CD14-positive monocyte (primary cell): ENCODE measurements around the gene HPGDS. TPM values are rescaled to one million over a fixed set of nuclear protein-coding genes. Genes with fewer than 3 reads are reported as not detected.

Source experiments
- DNase-seq, 3 donors: peaks; one replicate each; pipeline ENCODE4 v3.0.0-alpha.2; 2011 to 2022
- H2AFZ ChIP-seq: 2 replicates; pipeline ENCODE4 v1.6.0; 2012; ENCODE audit warnings: mild to moderate bottlenecking, low read depth, low read length, inconsistent platforms; ENCODE audit not compliant: insufficient read depth, poor library complexity, severe bottlenecking
- H3K27ac ChIP-seq, 2 donors: 1 replicate in 1 of 2; 2 replicates in 1 of 2; pipeline ENCODE4 v1.5.1; 2012 to 2013; ENCODE audit warnings: low read length in 2 of 2, control low read depth in 1 of 2, inconsistent platforms in 1 of 2, low read depth in 1 of 2, mild to moderate bottlenecking in 1 of 2
- H3K27me3 ChIP-seq, 2 donors: one replicate each; pipeline versions ENCODE4 v1.6.0 to v1.6.1; 2011 to 2013; ENCODE audit warnings: low read length in 2 of 2; ENCODE audit not compliant: control insufficient read depth in 2 of 2, insufficient read depth in 2 of 2
- H3K36me3 ChIP-seq, 2 donors: replicated peaks in 1 of 2; 1 replicate in 1 of 2; 2 replicates in 1 of 2; pipeline versions ENCODE4 v1.5.1 to v1.6.1; 2012 to 2013; ENCODE audit warnings: low read length in 2 of 2, control low read depth in 1 of 2, inconsistent platforms in 1 of 2, mild to moderate bottlenecking in 1 of 2; ENCODE audit not compliant: insufficient read depth in 2 of 2, control insufficient read depth in 1 of 2
- H3K4me1 ChIP-seq, 2 donors: 1 replicate in 1 of 2; 2 replicates in 1 of 2; pipeline versions ENCODE4 v1.5.1 to v1.6.1; 2012 to 2013; ENCODE audit warnings: low read length in 2 of 2, control low read depth in 1 of 2, inconsistent platforms in 1 of 2, mild to moderate bottlenecking in 1 of 2, moderate library complexity in 1 of 2; ENCODE audit not compliant: insufficient read depth in 2 of 2, control insufficient read depth in 1 of 2
- H3K4me2 ChIP-seq: replicated peaks from 2 replicates; pipeline ENCODE3; 2012; ENCODE audit warnings: low read length, moderate library complexity, mild to moderate bottlenecking; ENCODE audit not compliant: poor library complexity, severe bottlenecking; ENCODE audit errors: extremely low read depth
- H3K4me3 ChIP-seq, 3 experiments: fragments of 200-600 bp in 1 of 3; sonication (generic) in 1 of 3; replicated peaks in 1 of 3; 1 replicate in 2 of 3; 2 replicates in 1 of 3; pipeline ENCODE4 v1.5.1; 2011 to 2013; ENCODE audit warnings: low read length in 3 of 3, mild to moderate bottlenecking in 3 of 3, control low read depth in 2 of 3, low read depth in 2 of 3, inconsistent platforms in 1 of 3, moderate library complexity in 1 of 3
- H3K79me2 ChIP-seq: 2 replicates; pipeline ENCODE4 v1.6.0; 2012; ENCODE audit warnings: mild to moderate bottlenecking, control low read depth, inconsistent platforms, low read length, moderate library complexity; ENCODE audit not compliant: insufficient read depth
- H3K9ac ChIP-seq: 2 replicates; pipeline ENCODE4 v1.6.0; 2017; ENCODE audit warnings: low read length, mild to moderate bottlenecking; ENCODE audit not compliant: insufficient read depth, poor library complexity, severe bottlenecking
- H3K9me3 ChIP-seq, 2 donors: replicated peaks in 1 of 2; 1 replicate in 1 of 2; 2 replicates in 1 of 2; pipeline versions ENCODE4 v1.5.1 to v1.6.1; 2012 to 2013; ENCODE audit warnings: low read length in 2 of 2, control low read depth in 1 of 2; ENCODE audit not compliant: control insufficient read depth in 1 of 2, insufficient read depth in 1 of 2
- H4K20me1 ChIP-seq: 2 replicates; pipeline ENCODE4 v1.6.0; 2012; ENCODE audit warnings: mild to moderate bottlenecking, low read length, control low read depth, moderate library complexity; ENCODE audit not compliant: insufficient read depth
- H3K27ac Mint-ChIP-seq, 7 donors: one replicate each; pipeline ENCODE4 v1.8.0; 2020; ENCODE audit warnings: mild to moderate bottlenecking in 7 of 7, mixed read lengths in 7 of 7, moderate library complexity in 6 of 7, inconsistent platforms in 2 of 7
- H3K27me3 Mint-ChIP-seq, 3 donors: one replicate each; pipeline ENCODE4 v1.8.0; 2021 to 2022; ENCODE audit warnings: low read depth in 3 of 3, mild to moderate bottlenecking in 3 of 3, mixed read lengths in 3 of 3, moderate library complexity in 3 of 3, inconsistent platforms in 1 of 3
- H3K36me3 Mint-ChIP-seq, 2 donors: one replicate each; pipeline ENCODE4 v1.8.0; 2020; ENCODE audit warnings: mixed read lengths in 2 of 2, inconsistent platforms in 1 of 2, mild to moderate bottlenecking in 1 of 2
- H3K4me1 Mint-ChIP-seq: one replicate; pipeline ENCODE4 v1.8.0; 2020; ENCODE audit warnings: mild to moderate bottlenecking, mixed read lengths
- H3K4me3 Mint-ChIP-seq, 2 donors: one replicate each; pipeline ENCODE4 v1.8.0; 2020; ENCODE audit warnings: mild to moderate bottlenecking in 2 of 2, mixed read lengths in 2 of 2, moderate library complexity in 1 of 2
- H3K9me3 Mint-ChIP-seq, 7 donors: one replicate each; pipeline ENCODE4 v1.8.0; 2020 to 2022; ENCODE audit warnings: mixed read lengths in 7 of 7, mild to moderate bottlenecking in 6 of 7, moderate library complexity in 6 of 7, inconsistent platforms in 2 of 7
- CTCF ChIP-seq: fragments of 200-600 bp; IDR thresholded peaks from one replicate; pipeline ENCODE4 v1.8.0; 2022; ENCODE audit warnings: antibody characterized with exemption, mild to moderate bottlenecking
- WGBS: methylation state at CpG from one replicate; pipeline ENCODE4 v1.1.5; 2013; ENCODE audit warnings: missing lambda C conversion rate; ENCODE audit not compliant: insufficient coverage; 5-methylcytosine and 5-hydroxymethylcytosine counted together
- intact Hi-C, 2 donors: fragments of 100-400 bp; cut with micrococcal nuclease; formaldehyde crosslinking; loops; one replicate each; pipeline versions ENCODE4 v1.15.0 to v1.15.1; 2023
- polyA plus RNA-seq, 3 donors: library from polyadenylated mRNA; depleted of rRNA in 1 of 3; unstranded in 2 of 3; stranded (reverse) in 1 of 3; fragments of 300-500 nt in 2 of 3; fragments of >200 nt in 1 of 3; fragmentation: Illumina TruSeq in 2 of 3; gene quantifications; 1 replicate in 2 of 3; 2 replicates in 1 of 3; pipeline ENCODE4 v1.2.3, GENCODE V29; 2012 to 2021

The HPGDS gene
- polyA plus RNA-seq, 3 donors = 0.05 to 0.30 TPM; not detected in 1

GRCh38 chr4:94352163-94352562, 9.5 kb upstream of the HPGDS start:
- Histone ChIP-seq H3K9ac (no peak overlapping the region), H3K27ac (no peak overlapping the region), H3K4me3 (no peak overlapping the region), H3K9me3 (no peaks in the 10 kb centered on the region), H4K20me1 (no peaks in the 10 kb centered on the region), H2AFZ (peak overlapping the region; percentile 2), H3K79me2 (no peaks in the 10 kb centered on the region), H3K27me3 (no peaks in the 10 kb centered on the region), H3K36me3 (no peaks in the 10 kb centered on the region), H3K4me1 (peaks cover 9 to 11% of the 10 kb centered on the region in 2 donors), H3K4me2 (no peak overlapping the region)
- Mint-ChIP-seq H3K4me3 (no peak overlapping the region), H3K36me3 (no peaks in the 10 kb centered on the region), H3K4me1 (peaks cover 21% of the 10 kb centered on the region), H3K27ac (no peak overlapping the region), H3K9me3 (peaks cover 0 to 2% (median 0%) of the 10 kb centered on the region in 7 donors), H3K27me3 (peaks cover 2 to 4% (median 2%) of the 10 kb centered on the region in 3 donors)
- TF ChIP-seq CTCF = no peak
- no peak for DNase-seq
- 0% methylated on average over 1 of the region's 4 CpGs for WGBS
- intact Hi-C loops = no loop called here

GRCh38 chr4:94351319-94351718, 8.7 kb upstream of the HPGDS start:
- no peak for TF ChIP-seq CTCF
- no peak for DNase-seq
- Histone ChIP-seq H3K79me2 (no peaks in the 10 kb centered on the region), H3K4me3 (no peak overlapping the region), H3K9me3 (no peaks in the 10 kb centered on the region), H3K4me1 (peaks cover 18 to 19% of the 10 kb centered on the region in 2 donors), H4K20me1 (no peaks in the 10 kb centered on the region), H3K4me2 (no peak overlapping the region), H3K9ac (no peak overlapping the region), H3K36me3 (no peaks in the 10 kb centered on the region), H3K27me3 (no peaks in the 10 kb centered on the region), H2AFZ (no peak overlapping the region), H3K27ac (no peak overlapping the region)
- H3K9me3 Mint-ChIP-seq = peaks cover 0 to 2% (median 0%) of the 10 kb centered on the region in 7 donors
- no peak overlapping the region for H3K4me3 Mint-ChIP-seq
- H3K4me1 Mint-ChIP-seq = peaks cover 29% of the 10 kb centered on the region
- H3K27me3 Mint-ChIP-seq = peaks cover 2 to 4% (median 3%) of the 10 kb centered on the region in 3 donors
- intact Hi-C loops = no loop called here
- WGBS = no CpG with 5 or more reads among the region's 1 CpG
- no peak overlapping the region for H3K27ac Mint-ChIP-seq
- H3K36me3 Mint-ChIP-seq = no peaks in the 10 kb centered on the region
